Measurements from ENCODE around the gene SNX10. TPM values are rescaled to one million over a fixed set of nuclear protein-coding genes. Genes with fewer than 3 reads are reported as not detected.

The SNX10 gene
- total RNA-seq, 1 donor from 2014 or later = 23.6 TPM

DNA sequence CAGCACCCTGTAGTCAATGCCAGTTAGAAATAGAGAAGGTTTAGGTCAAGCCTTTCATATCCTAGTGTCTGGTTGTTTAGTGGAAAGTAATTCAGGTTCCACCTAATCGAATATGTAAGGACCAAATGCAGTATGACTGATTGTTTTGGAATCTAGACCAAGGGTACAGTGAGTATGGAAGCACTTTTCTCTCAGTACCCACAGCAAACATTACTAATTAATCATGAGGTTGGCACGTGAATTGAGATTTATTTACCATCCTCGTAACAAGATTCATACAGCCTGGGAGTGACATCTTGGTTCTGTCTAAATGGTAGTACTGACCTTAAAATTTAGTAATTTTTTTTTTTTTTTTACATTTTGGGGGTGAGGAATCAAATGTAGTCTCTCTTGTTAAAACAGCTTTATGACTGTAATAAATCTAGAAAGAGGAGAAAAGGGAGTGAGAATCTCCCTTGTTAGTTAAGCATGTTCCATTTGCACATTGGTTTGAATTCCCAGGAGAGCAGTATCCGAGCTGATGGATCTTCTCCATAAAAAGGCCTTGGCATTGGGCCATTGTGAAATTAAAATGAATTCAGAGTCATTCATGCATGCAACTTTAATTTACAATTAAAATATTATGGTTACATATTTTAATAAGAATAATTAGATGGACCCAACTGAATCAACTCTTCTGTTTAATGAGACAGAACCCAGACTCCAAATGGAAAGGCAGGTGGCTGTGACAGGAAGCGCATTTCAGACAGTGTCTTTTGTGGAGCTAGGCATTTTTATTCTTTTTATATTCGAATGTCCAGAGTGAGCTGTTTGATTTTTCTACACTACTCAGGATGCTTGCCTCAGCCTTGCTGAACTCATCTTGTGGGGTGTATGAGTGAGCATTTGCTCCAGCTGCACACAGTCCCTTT lies 57.6 kb downstream of the SNX10 start:
- Histone ChIP-seq H3K36me3 (ENCODE audit: control insufficient read depth, insufficient read depth, low read length) (no peaks in the 10 kb centered on the region), H3K27me3 (ENCODE audit: control insufficient read depth, insufficient read depth, low read length) (no peaks in the 10 kb centered on the region), H3K4me3 (ENCODE audit: low read depth, low read length) (no peak overlapping the region)
- no peak for DNase-seq (ENCODE audit: low read depth)
- TF ChIP-seq, protein P1, sequence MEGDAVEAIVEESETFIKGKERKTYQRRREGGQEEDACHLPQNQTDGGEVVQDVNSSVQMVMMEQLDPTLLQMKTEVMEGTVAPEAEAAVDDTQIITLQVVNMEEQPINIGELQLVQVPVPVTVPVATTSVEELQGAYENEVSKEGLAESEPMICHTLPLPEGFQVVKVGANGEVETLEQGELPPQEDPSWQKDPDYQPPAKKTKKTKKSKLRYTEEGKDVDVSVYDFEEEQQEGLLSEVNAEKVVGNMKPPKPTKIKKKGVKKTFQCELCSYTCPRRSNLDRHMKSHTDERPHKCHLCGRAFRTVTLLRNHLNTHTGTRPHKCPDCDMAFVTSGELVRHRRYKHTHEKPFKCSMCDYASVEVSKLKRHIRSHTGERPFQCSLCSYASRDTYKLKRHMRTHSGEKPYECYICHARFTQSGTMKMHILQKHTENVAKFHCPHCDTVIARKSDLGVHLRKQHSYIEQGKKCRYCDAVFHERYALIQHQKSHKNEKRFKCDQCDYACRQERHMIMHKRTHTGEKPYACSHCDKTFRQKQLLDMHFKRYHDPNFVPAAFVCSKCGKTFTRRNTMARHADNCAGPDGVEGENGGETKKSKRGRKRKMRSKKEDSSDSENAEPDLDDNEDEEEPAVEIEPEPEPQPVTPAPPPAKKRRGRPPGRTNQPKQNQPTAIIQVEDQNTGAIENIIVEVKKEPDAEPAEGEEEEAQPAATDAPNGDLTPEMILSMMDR (IDR thresholded peaks at IDR 0.05; ENCODE audit: insufficient read depth, low read length, poor library complexity, severe bottlenecking) = no peak

DNA sequence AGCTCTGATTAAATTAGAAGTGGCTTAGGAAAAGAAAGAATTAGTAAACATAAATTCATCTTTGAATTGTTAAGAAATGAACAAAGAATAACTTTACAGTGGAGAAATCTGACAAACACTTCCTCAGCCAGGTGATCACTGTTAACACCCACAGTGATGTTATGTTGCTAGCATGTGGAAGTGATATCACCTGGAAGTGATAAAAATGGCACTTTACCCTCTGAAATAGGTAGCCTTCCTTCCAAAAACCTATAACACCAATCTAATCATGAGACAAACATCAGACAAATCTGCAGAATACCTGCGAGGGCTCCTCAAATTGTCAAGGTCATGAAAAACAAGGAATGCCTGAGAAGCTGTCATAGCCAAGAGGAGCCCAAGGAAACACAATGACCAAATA lies 59.5 kb downstream of the SNX10 start:
- no peaks in the 10 kb centered on the region for H3K36me3 ChIP-seq (ENCODE audit: control insufficient read depth, insufficient read depth, low read length)
- TF ChIP-seq, protein P1 (IDR thresholded peaks at IDR 0.05; ENCODE audit: insufficient read depth, low read length, poor library complexity, severe bottlenecking) = no peak
- H3K4me3 ChIP-seq (ENCODE audit: low read depth, low read length) = no peak overlapping the region
- no peak for DNase-seq (ENCODE audit: low read depth)
- H3K27me3 ChIP-seq (ENCODE audit: control insufficient read depth, insufficient read depth, low read length) = no peaks in the 10 kb centered on the region

DNA sequence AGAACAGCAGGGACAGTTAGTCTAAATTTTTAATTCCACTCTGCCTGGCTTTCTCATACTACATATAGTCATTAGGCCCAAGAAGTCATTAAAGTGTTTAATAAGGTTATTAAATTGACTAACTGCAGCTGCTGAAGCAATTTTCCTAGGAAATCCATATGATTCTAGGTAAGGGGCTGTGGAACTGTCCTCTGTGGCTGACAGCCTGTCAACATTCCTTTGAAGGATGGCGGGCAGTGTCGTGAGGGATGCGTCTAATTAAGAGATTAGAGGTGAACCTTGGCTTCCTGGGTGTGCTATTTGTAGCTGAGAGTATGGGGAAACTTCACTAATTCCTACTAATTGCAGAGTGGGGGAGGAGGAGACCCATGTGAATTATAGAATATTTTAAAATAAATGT lies 64.6 kb downstream of the SNX10 start:
- Histone ChIP-seq H3K4me3 (ENCODE audit: low read depth, low read length) (no peak overlapping the region), H3K36me3 (ENCODE audit: control insufficient read depth, insufficient read depth, low read length) (no peaks in the 10 kb centered on the region), H3K27me3 (ENCODE audit: control insufficient read depth, insufficient read depth, low read length) (no peaks in the 10 kb centered on the region)
- TF ChIP-seq, protein P1 (IDR thresholded peaks at IDR 0.05; ENCODE audit: insufficient read depth, low read length, poor library complexity, severe bottlenecking) = no peak
- DNase-seq (ENCODE audit: low read depth) = no peak

DNA sequence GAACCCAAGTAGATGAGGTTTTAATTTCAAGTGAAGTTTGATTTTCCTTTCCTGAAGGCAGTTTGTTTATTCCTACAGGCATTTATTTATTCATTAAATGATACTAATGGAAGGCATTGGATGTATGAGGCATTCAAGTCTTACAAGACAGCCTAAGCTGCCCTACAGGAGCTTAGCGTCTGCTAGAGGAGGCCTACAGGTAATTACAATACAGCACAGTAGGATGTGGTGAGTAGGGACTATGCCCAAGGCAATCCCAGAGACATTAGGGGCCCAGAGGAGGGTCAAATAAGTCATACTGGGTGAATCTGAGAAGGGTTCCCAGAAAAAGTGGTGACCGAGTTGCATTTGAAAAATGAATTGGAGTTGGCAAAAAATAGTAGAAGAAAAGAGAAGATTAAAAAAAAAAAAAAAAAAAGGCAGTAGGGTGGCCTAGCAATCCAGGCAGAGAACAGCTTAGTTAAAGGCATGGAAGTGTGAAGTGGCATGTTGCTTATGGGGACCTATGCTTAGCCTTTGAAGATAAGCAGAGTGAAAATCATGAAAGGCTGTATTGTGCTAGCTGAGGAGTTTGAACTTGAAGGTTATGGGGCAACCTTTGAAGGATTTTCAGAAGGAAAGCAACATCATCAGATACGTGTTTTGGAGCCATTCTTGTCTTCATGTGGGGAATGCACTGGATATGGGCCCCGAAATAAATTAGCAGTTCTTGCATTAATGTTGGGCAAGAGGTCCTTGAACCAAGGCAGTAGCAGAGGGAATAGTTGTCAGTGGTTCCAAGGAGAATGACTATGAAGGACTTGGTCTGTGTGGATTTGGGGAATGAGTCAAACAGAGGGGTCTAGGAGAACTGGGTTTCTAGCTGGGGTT lies 65.5 kb downstream of the SNX10 start:
- H3K36me3 ChIP-seq (ENCODE audit: control insufficient read depth, insufficient read depth, low read length) = no peaks in the 10 kb centered on the region
- TF ChIP-seq, protein P1 (IDR thresholded peaks at IDR 0.05; ENCODE audit: insufficient read depth, low read length, poor library complexity, severe bottlenecking) = no peak
- H3K4me3 ChIP-seq (ENCODE audit: low read depth, low read length) = no peak overlapping the region
- no peak for DNase-seq (ENCODE audit: low read depth)
- H3K27me3 ChIP-seq (ENCODE audit: control insufficient read depth, insufficient read depth, low read length) = no peaks in the 10 kb centered on the region

DNA sequence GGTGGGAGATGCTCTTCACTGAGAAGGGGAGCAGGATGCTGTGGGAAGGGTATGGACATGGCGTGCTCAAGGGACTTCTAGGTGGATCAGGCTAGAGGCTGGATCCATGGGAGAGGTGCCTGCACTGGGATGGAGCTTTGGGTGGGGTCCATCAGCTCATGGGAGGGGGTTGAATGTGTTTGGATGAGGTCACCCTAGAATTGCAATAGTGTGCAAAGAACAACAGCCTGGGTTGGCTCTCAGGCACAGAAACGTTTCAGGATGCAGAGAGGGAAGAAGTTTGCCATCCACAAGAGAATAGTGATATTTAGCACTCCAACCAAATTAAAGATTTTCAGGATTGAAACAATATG lies 66.1 kb downstream of the SNX10 start:
- Histone ChIP-seq H3K36me3 (ENCODE audit: control insufficient read depth, insufficient read depth, low read length) (no peaks in the 10 kb centered on the region), H3K27me3 (ENCODE audit: control insufficient read depth, insufficient read depth, low read length) (no peaks in the 10 kb centered on the region), H3K4me3 (ENCODE audit: low read depth, low read length) (no peak overlapping the region)
- TF ChIP-seq, protein P1 (IDR thresholded peaks at IDR 0.05; ENCODE audit: insufficient read depth, low read length, poor library complexity, severe bottlenecking) = no peak
- DNase-seq (ENCODE audit: low read depth) = no peak
